IMR-90 (cell line): ENCODE results near the gene PDCD1. TPM values are rescaled to one million over a fixed set of nuclear protein-coding genes. Genes with fewer than 3 reads are reported as not detected.

Source experiments
- ATAC-seq: fragments of 200-7000 bp; cut with Tn5 transposase; 2 replicates; pipeline ENCODE4 v1.9.1; 2020; ENCODE audit warnings: low read depth, mild to moderate bottlenecking, moderate library complexity
- BruUV-seq: library from RNA; stranded (reverse); fragments of 400-500 nt; replicated peaks from 2 replicates; lab custom pipeline; 2021; lab: Mats Ljungman, UMichigan
- CTCF ChIA-PET: fragments of 300-600 bp; formaldehyde crosslinking; extraction: SDS; loops from one replicate; lab custom pipeline; 2021; ENCODE audit warnings: antibody characterized with exemption; lab: Yijun Ruan, JAX
- POLR2A ChIA-PET: fragments of 300-600 bp; sonication (Branson Sonifier 250); formaldehyde crosslinking; loops from one replicate; lab custom pipeline; 2022; ENCODE audit warnings: antibody characterized with exemption; ENCODE audit not compliant: unreplicated experiment; lab: Charles Lee
- DNase-seq: peaks from one replicate; pipeline ENCODE4 v3.0.0; 2013
- H2AFZ ChIP-seq: replicated peaks from 2 replicates; pipeline ENCODE3; 2013; ENCODE audit warnings: low read length, mild to moderate bottlenecking; ENCODE audit not compliant: poor library complexity
- H2AK5ac ChIP-seq: 2 replicates; pipeline ENCODE4 v1.6.1; 2013; ENCODE audit warnings: low read depth, low read length, inconsistent platforms
- H2AK9ac ChIP-seq: replicated peaks from 2 replicates; pipeline ENCODE3; 2013; ENCODE audit warnings: mild to moderate bottlenecking, low read depth, low read length, moderate library complexity; ENCODE audit not compliant: poor library complexity
- H2BK120ac ChIP-seq: 2 replicates; pipeline ENCODE4 v1.6.1; 2013; ENCODE audit warnings: low read depth, low read length, inconsistent platforms
- H2BK15ac ChIP-seq: 3 replicates; pipeline ENCODE4 v1.6.1; 2013; ENCODE audit warnings: low read depth, low read length, inconsistent platforms
- H2BK20ac ChIP-seq: 2 replicates; pipeline ENCODE4 v1.6.1; 2013; ENCODE audit warnings: low read depth, mild to moderate bottlenecking, inconsistent platforms, low read length, moderate library complexity
- H2BK5ac ChIP-seq: 2 replicates; pipeline ENCODE4 v1.6.1; 2013; ENCODE audit warnings: mild to moderate bottlenecking, low read depth, low read length, inconsistent platforms; ENCODE audit not compliant: poor library complexity, severe bottlenecking
- H3K14ac ChIP-seq: replicated peaks from 2 replicates; pipeline ENCODE4 v1.6.1; 2013; ENCODE audit warnings: low read depth, low read length, inconsistent platforms
- H3K18ac ChIP-seq: 2 replicates; pipeline ENCODE4 v1.6.1; 2013; ENCODE audit warnings: low read depth, low read length, control low read depth
- H3K23ac ChIP-seq: 2 replicates; pipeline ENCODE4 v1.6.1; 2013; ENCODE audit warnings: low read depth, low read length, inconsistent platforms
- H3K27ac ChIP-seq: 2 replicates; pipeline ENCODE4 v1.5.1; 2013; ENCODE audit warnings: mild to moderate bottlenecking, control low read depth, low read length; ENCODE audit not compliant: insufficient read depth
- H3K27me3 ChIP-seq: 2 replicates; pipeline ENCODE4 v1.6.1; 2013; ENCODE audit warnings: low read length; ENCODE audit not compliant: control insufficient read depth, insufficient read depth
- H3K36me3 ChIP-seq: 2 replicates; pipeline ENCODE4 v1.6.1; 2013; ENCODE audit warnings: low read length, mixed read lengths; ENCODE audit not compliant: control insufficient read depth, insufficient read depth
- H3K4ac ChIP-seq: 2 replicates; pipeline ENCODE4 v1.6.1; 2013; ENCODE audit warnings: low read depth, low read length, inconsistent platforms
- H3K4me1 ChIP-seq: 2 replicates; pipeline ENCODE4 v1.6.1; 2013; ENCODE audit warnings: low read length, mixed read lengths; ENCODE audit not compliant: control insufficient read depth, insufficient read depth
- H3K4me2 ChIP-seq: 2 replicates; pipeline ENCODE4 v1.6.1; 2013; ENCODE audit warnings: low read depth, mild to moderate bottlenecking, control low read depth, low read length, moderate library complexity
- H3K4me3 ChIP-seq: 2 replicates; pipeline ENCODE4 v1.5.1; 2013; ENCODE audit warnings: low read depth, mild to moderate bottlenecking, control low read depth, low read length, moderate library complexity; ENCODE audit not compliant: insufficient read depth
- H3K56ac ChIP-seq: 2 replicates; pipeline ENCODE4 v1.6.1; 2013; ENCODE audit warnings: low read length, inconsistent platforms; ENCODE audit not compliant: insufficient read depth; ENCODE audit errors: extremely low read depth
- H3K79me1 ChIP-seq, 2 experiments: 2 replicates each; pipeline ENCODE4 v1.6.1; 2013; ENCODE audit warnings: low read length in 2 of 2, inconsistent platforms in 1 of 2, low read depth in 1 of 2
- H3K9ac ChIP-seq: 2 replicates; pipeline ENCODE4 v1.6.1; 2013; ENCODE audit warnings: low read depth, low read length, control low read depth
- H3K9me1 ChIP-seq: 2 replicates; pipeline ENCODE4 v1.6.1; 2013; ENCODE audit warnings: low read length, inconsistent platforms; ENCODE audit not compliant: insufficient read depth
- H3K9me3 ChIP-seq: 2 replicates; pipeline ENCODE4 v1.6.1; 2013; ENCODE audit warnings: low read length; ENCODE audit not compliant: control insufficient read depth, insufficient read depth
- H4K20me1 ChIP-seq: 2 replicates; pipeline ENCODE4 v1.6.1; 2013; ENCODE audit warnings: low read length, inconsistent platforms; ENCODE audit not compliant: insufficient read depth
- H4K5ac ChIP-seq: 2 replicates; pipeline ENCODE4 v1.6.1; 2013; ENCODE audit warnings: mild to moderate bottlenecking, low read depth, low read length, control low read depth
- H4K8ac ChIP-seq, 2 experiments: 2 replicates each; pipeline ENCODE4 v1.6.1; 2013; ENCODE audit warnings: low read depth in 2 of 2, low read length in 2 of 2, control low read depth in 1 of 2, inconsistent platforms in 1 of 2
- H4K91ac ChIP-seq: 2 replicates; pipeline ENCODE4 v1.6.1; 2013; ENCODE audit warnings: low read depth, low read length, inconsistent platforms; ENCODE audit not compliant: insufficient read depth
- CTCF ChIP-seq: conservative IDR thresholded peaks from 2 replicates; pipeline ENCODE4 v1.5.1; 2012; ENCODE audit warnings: mild to moderate bottlenecking, low read depth, low read length, improper control_type of control experiment
- ELK1 ChIP-seq: fragments of 150-350 bp; IDR thresholded peaks from 2 replicates; pipeline ENCODE4 v1.6.1; 2016; ENCODE audit warnings: low read depth, mild to moderate bottlenecking, low read length, moderate library complexity, borderline replicate concordance
- MAFK ChIP-seq: IDR thresholded peaks from 2 replicates; pipeline ENCODE4 v1.6.1; 2012; ENCODE audit warnings: low read depth, low read length, improper control_type of control experiment
- MXI1 ChIP-seq: IDR thresholded peaks from 2 replicates; pipeline ENCODE4 v1.6.1; 2012; ENCODE audit warnings: low read depth, mild to moderate bottlenecking, low read length, moderate library complexity, borderline replicate concordance
- WGBS, 2 experiments: methylation state at CpG; one replicate each; pipeline versions ENCODE4 v1.1.5 to v1.1.7; 2013; ENCODE audit warnings: missing lambda C conversion rate in 2 of 2; ENCODE audit not compliant: insufficient read length in 1 of 2; ENCODE audit errors: extremely low coverage in 2 of 2; 5-methylcytosine and 5-hydroxymethylcytosine counted together
- dilution Hi-C: fragments of 300-500 bp; cut with HindIII; formaldehyde crosslinking; loops from one replicate; pipeline ENCODE4 v1.14.3; 2018; ENCODE audit warnings: low sequenced_read_pairs; ENCODE audit not compliant: unreplicated experiment
- in situ Hi-C: fragments of 300-500 bp; cut with MboI; formaldehyde crosslinking; loops from 3 replicates; pipeline ENCODE4 v1.14.3; 2019; ENCODE audit warnings: low sequenced_read_pairs, inconsistent platforms, mixed read lengths
- intact Hi-C: fragments of 100-400 bp; cut with micrococcal nuclease; formaldehyde crosslinking; loops from 2 replicates; pipeline ENCODE4 v1.10.0; 2022
- polyA plus RNA-seq, 3 experiments: library from polyadenylated mRNA; depleted of rRNA; stranded (reverse); fragments of >200 nt; gene quantifications; 2 replicates each; pipeline ENCODE4 v1.2.3, GENCODE V29; 2012; ENCODE audit warnings: low replicate concordance in 1 of 3
- total RNA-seq: library from RNA; depleted of rRNA; stranded (reverse); fragments of >200 nt; gene quantifications from 2 replicates; pipeline ENCODE4 v1.2.3, GENCODE V29; 2012

PDCD1 gene
- total and polyA plus RNA-seq, 2 of the 4 experiments (the other 2 are of a cell fraction): not detected

GRCh38 chr2:241872313-241872642, 13.6 kb upstream of the PDCD1 start:
- Histone ChIP-seq H3K56ac (no peak overlapping the region), H3K27me3 (peaks cover 30% of the 10 kb centered on the region), H3K27ac (no peak overlapping the region), H3K18ac (no peak overlapping the region), H2AK9ac (no peak overlapping the region), H3K4me3 (no peak overlapping the region), H2AK5ac (no peak overlapping the region), H2AFZ (no peak overlapping the region), H3K9ac (no peak overlapping the region), H4K91ac (no peak overlapping the region), H3K4ac (no peak overlapping the region), H4K8ac (no peak overlapping the region), H2BK15ac (no peak overlapping the region), H3K14ac (no peak overlapping the region), H3K9me1 (no peaks in the 10 kb centered on the region), H3K4me1 (no peaks in the 10 kb centered on the region; the same call in 1 of the 2 replicates), H2BK20ac (no peak overlapping the region), H3K4me2 (no peak overlapping the region), H2BK5ac (no peak overlapping the region), H3K36me3 (no peaks in the 10 kb centered on the region), H4K20me1 (no peaks in the 10 kb centered on the region), H3K9me3 (no peaks in the 10 kb centered on the region), H2BK120ac (no peak overlapping the region), H3K79me1 (no peaks in the 10 kb centered on the region), H4K5ac (no peak overlapping the region), H3K23ac (no peak overlapping the region)
- DNase-seq: no peak
- CTCF ChIA-PET: no interaction called here
- intact Hi-C loops: loop anchor here (10.0 kb wide), 1 partner anchor 167 kb away; the partner anchor contains the start of gene ING5
- TF ChIP-seq CTCF (no peak), MXI1 (no peak), MAFK (no peak), ELK1 (no peak)
- no TSS peak for BruUV-seq
- in situ Hi-C loops: no loop called here
- dilution Hi-C loops: no loop called here
- 89% methylated on average over 3 of the region's 15 CpGs; no CpG with 5 or more reads in 1 of the 2 experiments for WGBS, 2 experiments
- no peak for ATAC-seq
- POLR2A ChIA-PET: no interaction called here
